HepG2 (cell line): ENCODE data around the gene CALML5. TPM values are rescaled to one million over a fixed set of nuclear protein-coding genes. Genes with fewer than 3 reads are reported as not detected.
A peak's percentile ranks its signal among the peaks of the same experiment; 100 is the strongest.

ENCODE experiments used
- ATAC-seq: fragments of 200-7000 bp; cut with Tn5 transposase; 3 replicates; pipeline ENCODE4 v1.9.1; 2020; ENCODE audit warnings: mild to moderate bottlenecking, moderate library complexity
- BruUV-seq: library from RNA; stranded (reverse); fragments of 400-500 nt; replicated peaks from 2 replicates; lab custom pipeline; 2021; lab: Mats Ljungman, UMichigan
- CTCF ChIA-PET: fragments of 300-600 bp; formaldehyde crosslinking; extraction: SDS; loops from one replicate; lab custom pipeline; 2021; ENCODE audit warnings: low total read pairs, inconsistent platforms, low intra/inter-chr PET ratio; lab: Yijun Ruan, JAX
- POLR2A ChIA-PET: fragments of 350-600 bp; sonication (Branson Sonifier 250); formaldehyde crosslinking; loops from one replicate; lab custom pipeline; 2020; ENCODE audit warnings: antibody characterized with exemption, inconsistent platforms; lab: Yijun Ruan, JAX
- DNase-seq: peaks from one replicate; pipeline ENCODE4 v3.0.0-alpha.2; 2015; ENCODE audit warnings: low spot score
- FAIRE-seq: peaks from 3 replicates; lab custom pipeline; 2011; peaks lifted over from hg19 to GRCh38; lab: Jason Lieb, UNC
- H2AFZ ChIP-seq: one replicate; pipeline ENCODE4 v1.6.1; 2011; ENCODE audit warnings: low read length, inconsistent platforms
- H3K27ac ChIP-seq: fragments of 300-600 bp; 3 replicates; pipeline ENCODE4 v1.8.0; 2011; ENCODE audit warnings: mixed run types, mild to moderate bottlenecking, mixed read lengths, low read length, inconsistent platforms; ENCODE audit not compliant: insufficient read depth; ENCODE audit errors: extremely low read length
- H3K27me3 ChIP-seq, 2 experiments: fragments of 200-600 bp in 1 of 2; 2 replicates in 1 of 2; 3 replicates in 1 of 2; pipeline versions ENCODE4 v1.6.0 to v1.8.0; 2011; ENCODE audit warnings: low read length in 2 of 2, mild to moderate bottlenecking in 2 of 2, moderate library complexity in 2 of 2, inconsistent platforms in 1 of 2; ENCODE audit not compliant: insufficient read depth in 2 of 2, control insufficient read depth in 1 of 2
- H3K36me3 ChIP-seq, 2 experiments: fragments of 200-600 bp in 1 of 2; replicated peaks in 1 of 2; 2 replicates in 1 of 2; 3 replicates in 1 of 2; pipeline versions ENCODE4 v1.5.1 to v1.8.0; 2011; ENCODE audit warnings: low read length in 2 of 2, inconsistent platforms in 1 of 2; ENCODE audit not compliant: insufficient read depth in 2 of 2, control insufficient read depth in 1 of 2
- H3K4me1 ChIP-seq: 2 replicates; pipeline ENCODE4 v1.5.1; 2012; ENCODE audit warnings: low read length, inconsistent platforms; ENCODE audit not compliant: insufficient read depth
- H3K4me2 ChIP-seq: 2 replicates; pipeline ENCODE4 v1.6.0; 2011; ENCODE audit warnings: low read depth, low read length, inconsistent platforms
- H3K4me3 ChIP-seq, 3 experiments: fragments of 200-600 bp in 1 of 3; sonication (generic), shearing (Covaris generic) in 1 of 3; replicated peaks in 1 of 3; 2 replicates each; pipeline ENCODE4 v1.5.1; 2011 to 2016; ENCODE audit warnings: low read length in 3 of 3, inconsistent platforms in 2 of 3, low read depth in 2 of 3, mild to moderate bottlenecking in 2 of 3, control low read depth in 1 of 3, mixed read lengths in 1 of 3; ENCODE audit not compliant: insufficient read depth in 1 of 3
- H3K79me2 ChIP-seq: one replicate; pipeline ENCODE4 v1.6.1; 2011; ENCODE audit warnings: low read length, inconsistent platforms; ENCODE audit not compliant: insufficient read depth
- H3K9ac ChIP-seq: 2 replicates; pipeline ENCODE4 v1.6.0; 2011; ENCODE audit warnings: mild to moderate bottlenecking, low read depth, low read length, inconsistent platforms; ENCODE audit not compliant: insufficient read depth
- H3K9me3 ChIP-seq: 2 replicates; pipeline ENCODE4 v1.5.1; 2012; ENCODE audit warnings: mild to moderate bottlenecking, low read length
- H4K20me1 ChIP-seq: 2 replicates; pipeline ENCODE4 v1.6.0; 2011; ENCODE audit warnings: inconsistent platforms, mild to moderate bottlenecking, low read length, moderate library complexity; ENCODE audit not compliant: insufficient read depth
- CBX2 ChIP-seq, 2 experiments: fragments of 200-600 bp in 1 of 2; sonication (generic); formaldehyde crosslinking in 1 of 2; IDR thresholded peaks; 2 replicates each; pipeline versions ENCODE4 v1.7.0 to v1.8.1; 2018 to 2022; ENCODE audit warnings: low read depth in 2 of 2, low read length in 1 of 2, mild to moderate bottlenecking in 1 of 2, missing genetic modification reagents in 1 of 2
- FOXK2 ChIP-seq: fragments of 450-650 bp; IDR thresholded peaks from 2 replicates; pipeline ENCODE4 v1.6.1; 2016
- FOXP1 ChIP-seq, 2 experiments: fragments of 450-650 bp in 1 of 2; IDR thresholded peaks; 2 replicates each; pipeline ENCODE4 v1.6.1; 2017 to 2018; ENCODE audit warnings: antibody characterized with exemption in 1 of 2
- PHB2 ChIP-seq: fragments of 450-650 bp; IDR thresholded peaks from 2 replicates; pipeline ENCODE4 v1.6.1; 2018; ENCODE audit not compliant: partially characterized antibody
- RERE ChIP-seq: IDR thresholded peaks from 2 replicates; pipeline ENCODE4 v1.6.1; 2016; ENCODE audit warnings: low read depth, missing genetic modification reagents, missing compliant biosample characterization
- ZNF282 ChIP-seq: fragments of 450-650 bp; IDR thresholded peaks from 2 replicates; pipeline ENCODE4 v1.6.1; 2018; ENCODE audit not compliant: partially characterized antibody
- ZNF646 ChIP-seq: sonication (generic); formaldehyde crosslinking; IDR thresholded peaks from 2 replicates; pipeline ENCODE4 v1.9.0; 2021; ENCODE audit warnings: mild to moderate bottlenecking, missing genetic modification reagents
- WGBS: methylation state at CpG from one replicate; pipeline ENCODE4 v1.1.6; 2017; ENCODE audit warnings: low lambda C conversion rate; 5-methylcytosine and 5-hydroxymethylcytosine counted together
- in situ Hi-C: cut with HindIII; loops from 2 replicates; pipeline ENCODE4 v1.10.0; 2017; ENCODE audit warnings: low pct_unique_long_range_greater_than_20kb; ENCODE audit not compliant: extremely low pct_ligation_motif_present
- intact Hi-C: fragments of 100-400 bp; cut with micrococcal nuclease; formaldehyde crosslinking; loops from one replicate; pipeline ENCODE4 v1.10.0; 2022; ENCODE audit not compliant: unreplicated experiment
- polyA plus RNA-seq, 8 experiments: library from polyadenylated mRNA; depleted of rRNA in 3 of 8; stranded (reverse) in 7 of 8; unstranded in 1 of 8; fragments of >200 nt; fragmentation: Illumina TruSeq in 4 of 8; extraction: Trizol in 4 of 8; gene quantifications; 2 replicates each; pipeline versions ENCODE4 v1.2.1 to v1.2.3, GENCODE V29; 2011 to 2016; ENCODE audit warnings: low read depth in 4 of 8, missing spikeins in 1 of 8, mixed read lengths in 1 of 8; ENCODE audit not compliant: insufficient read depth in 1 of 8
- total RNA-seq, 5 experiments: library from RNA; depleted of rRNA; stranded (reverse); fragments of >200 nt; fragmentation: Illumina TruSeq; extraction: Trizol; gene quantifications; 2 replicates each; pipeline ENCODE4 v1.2.3, GENCODE V29; 2016; ENCODE audit warnings: low read depth in 1 of 5

The CALML5 gene
- total and polyA plus RNA-seq, 2 of the 13 experiments (the other 11 are each of a cell fraction or from before 2014, with no cell fraction given) = not detected

GRCh38 chr10:5497948-5498730, 1.2 kb downstream of the CALML5 start:
- no CpG with 5 or more reads among the region's 19 CpGs for WGBS
- intact Hi-C loops (no loop called here), in situ Hi-C loops (no loop called here)
- Histone ChIP-seq H3K27ac (no peak overlapping the region), H3K9ac (no peak overlapping the region), H4K20me1 (no peaks in the 10 kb centered on the region), H3K9me3 (no peaks in the 10 kb centered on the region), H3K4me2 (no peak overlapping the region), H3K4me1 (peaks cover 72% of the 10 kb centered on the region), H3K79me2 (no peaks in the 10 kb centered on the region), H3K27me3 (peaks cover 0 to 35% of the 10 kb centered on the region in 2 experiments; a peak in 3 of 5 replicates), H2AFZ (no peak overlapping the region), H3K36me3 (no peaks in the 10 kb centered on the region), H3K4me3 (no peak overlapping the region)
- ATAC-seq (no peak), FAIRE-seq (peak; percentile 79), DNase-seq (no peak)
- POLR2A ChIA-PET = no interaction called here
- TF ChIP-seq CBX2 (IDR thresholded peaks at IDR 0.05; ENCODE audit: low read depth, low read length) (no peak), CBX2 (CRISPR knock-in tag; IDR thresholded peaks at IDR 0.05; ENCODE audit: low read depth) (no peak), RERE (CRISPR knock-in tag) (no peak), FOXK2 (0 out of 2 replicates have a peak, but pooled peaks have one; percentile 22), ZNF282 (peak; percentile 40), PHB2 (peak; percentile 38), ZNF646 (CRISPR knock-in tag) (peak; percentile 92), FOXP1 (IDR thresholded peaks at IDR 0.05) (0 out of 2 replicates have a peak, but pooled peaks have one; percentile 26), FOXP1 (CRISPR knock-in tag; IDR thresholded peaks at IDR 0.05) (no peak)
- BruUV-seq = no TSS peak
- CTCF ChIA-PET = no interaction called here
